ENCODE results near the gene CHRNA4. TPM values are rescaled to one million over a fixed set of nuclear protein-coding genes. Genes with fewer than 3 reads are reported as not detected.

The CHRNA4 gene
- polyA plus RNA-seq, 1 donor (not counting 4 experiments of a cell fraction or from before 2014, with no cell fraction given): not detected

- H3K4me2 ChIP-seq (ENCODE audit: control insufficient read depth, extremely low read depth, insufficient read depth, low read depth, low read length): no peak overlapping the region
- H3K9me1 ChIP-seq (ENCODE audit: control insufficient read depth, extremely low read depth, insufficient read depth, low read length): no peaks in the 10 kb centered on the region
- H3K9me3 ChIP-seq (ENCODE audit: control insufficient read depth, low read depth, low read length): no peaks in the 10 kb centered on the region
- H3K4me3 ChIP-seq (ENCODE audit: control insufficient read depth in 2 of 3, extremely low read depth in 1 of 3, insufficient read depth in 2 of 3, low read depth in 1 of 3, low read length in 3 of 3): no peak overlapping the region
- no peak overlapping the region for H2AFZ ChIP-seq (ENCODE audit: control insufficient read depth, low read length)
- H4K20me1 ChIP-seq (ENCODE audit: control insufficient read depth, extremely low read depth, insufficient read depth, low read length): peaks cover 5% of the 10 kb centered on the region
- no peaks in the 10 kb centered on the region for H3K79me2 ChIP-seq (ENCODE audit: control insufficient read depth, insufficient read depth, low read length)
- no peaks in the 10 kb centered on the region for H3K4me1 ChIP-seq (ENCODE audit: control insufficient read depth, extremely low read depth, insufficient read depth, low read length)
- dilution Hi-C loops (cut with MboI; ENCODE audit: extremely low pct_ligation_motif_present, low sequenced_read_pairs): no loop called here
- no peak overlapping the region for H3K9ac ChIP-seq (ENCODE audit: control insufficient read depth, extremely low read depth, insufficient read depth, low read length)
- DNase-seq (ENCODE audit: low read depth, low spot score): no peak
- peaks cover 26% of the 10 kb centered on the region for H3K27me3 ChIP-seq (ENCODE audit: control insufficient read depth, extremely low read depth, insufficient read depth, low read length)
- FAIRE-seq: no peak
- TF ChIP-seq CTCF (optimal IDR thresholded peaks at IDR 0.05 in 1 of 3, IDR thresholded peaks at IDR 0.05 in 1 of 3, conservative IDR thresholded peaks at IDR 0.05 in 1 of 3; ENCODE audit: extremely low read depth in 1 of 3, insufficient read depth in 2 of 3, low read length in 3 of 3) (no peak), EZH2 (IDR thresholded peaks at IDR 0.05; ENCODE audit: low read length) (no peak)
- H3K36me3 ChIP-seq (ENCODE audit: control insufficient read depth in 2 of 2, extremely low read depth in 1 of 2, insufficient read depth in 2 of 2, low read length in 2 of 2): no peaks in the 10 kb centered on the region
- H3K27ac ChIP-seq (ENCODE audit: control insufficient read depth, insufficient read depth, low read length): no peak overlapping the region
These were observed 66.6 kb downstream of the CHRNA4 start for GRCh38 chr20:63294536-63294900.

GRCh38 chr20:63293871-63294535 is 67.1 kb downstream of the CHRNA4 start:
- Histone ChIP-seq H3K4me1 (ENCODE audit: control insufficient read depth, extremely low read depth, insufficient read depth, low read length) (no peaks in the 10 kb centered on the region), H3K27me3 (ENCODE audit: control insufficient read depth, extremely low read depth, insufficient read depth, low read length) (peaks cover 26% of the 10 kb centered on the region), H3K9me1 (ENCODE audit: control insufficient read depth, extremely low read depth, insufficient read depth, low read length) (no peaks in the 10 kb centered on the region), H3K9me3 (ENCODE audit: control insufficient read depth, low read depth, low read length) (no peaks in the 10 kb centered on the region), H2AFZ (ENCODE audit: control insufficient read depth, low read length) (no peak overlapping the region), H3K79me2 (ENCODE audit: control insufficient read depth, insufficient read depth, low read length) (no peaks in the 10 kb centered on the region), H3K27ac (ENCODE audit: control insufficient read depth, insufficient read depth, low read length) (no peak overlapping the region), H3K4me2 (ENCODE audit: control insufficient read depth, extremely low read depth, insufficient read depth, low read depth, low read length) (no peak overlapping the region), H3K36me3 (ENCODE audit: control insufficient read depth in 2 of 2, extremely low read depth in 1 of 2, insufficient read depth in 2 of 2, low read length in 2 of 2) (peaks cover 2 to 5% of the 10 kb centered on the region in 2 experiments), H4K20me1 (ENCODE audit: control insufficient read depth, extremely low read depth, insufficient read depth, low read length) (peaks cover 5% of the 10 kb centered on the region), H3K9ac (ENCODE audit: control insufficient read depth, extremely low read depth, insufficient read depth, low read length) (no peak overlapping the region), H3K4me3 (ENCODE audit: control insufficient read depth in 2 of 3, extremely low read depth in 1 of 3, insufficient read depth in 2 of 3, low read depth in 1 of 3, low read length in 3 of 3) (no peak overlapping the region)
- no peak for DNase-seq (ENCODE audit: low read depth, low spot score)
- dilution Hi-C loops (cut with MboI; ENCODE audit: extremely low pct_ligation_motif_present, low sequenced_read_pairs): no loop called here
- TF ChIP-seq CTCF (optimal IDR thresholded peaks at IDR 0.05 in 1 of 3, IDR thresholded peaks at IDR 0.05 in 1 of 3, conservative IDR thresholded peaks at IDR 0.05 in 1 of 3; ENCODE audit: extremely low read depth in 1 of 3, insufficient read depth in 2 of 3, low read length in 3 of 3): no peak
- no peak for TF ChIP-seq EZH2 (IDR thresholded peaks at IDR 0.05; ENCODE audit: low read length)
- FAIRE-seq: no peak
